NCI-H2196 (cell line): ENCODE data around the gene CATSPERZ.

ENCODE experiments used
- DNase-seq: peaks from one replicate; lab custom pipeline; 2025; ENCODE audit not compliant: unreplicated experiment; lab: John Stamatoyannopoulos, UW

Gene CATSPERZ

DNA sequence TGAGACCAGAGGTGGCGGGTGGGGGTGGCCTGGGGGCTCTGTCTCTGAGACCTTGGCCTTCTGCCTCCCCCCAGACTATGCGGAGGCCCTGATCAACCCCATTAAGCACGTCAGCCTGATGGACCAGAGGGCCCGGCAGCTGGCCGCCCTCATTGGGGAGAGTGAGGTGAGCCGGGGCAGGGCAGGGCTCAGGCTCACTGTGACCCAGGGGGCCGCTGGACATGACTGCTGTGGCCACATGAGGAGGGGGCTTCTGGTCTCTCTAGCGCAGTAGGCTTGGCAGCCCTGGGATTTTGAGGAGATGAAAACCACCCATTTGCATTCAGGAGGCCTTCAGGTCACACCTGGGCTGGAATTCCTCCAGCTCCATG is 36.2 kb upstream of the CATSPERZ start:
- no peak for DNase-seq

- DNase-seq = no peak
Observed at GRCh38 chr11:64264371-64264852, 35.7 kb upstream of the CATSPERZ start.

GRCh38 chr11:64265176-64266160 is 34.7 kb upstream of the CATSPERZ start:
- DNase-seq = no peak

GRCh38 chr11:64266339-64266738 is 33.8 kb upstream of the CATSPERZ start:
- no peak for DNase-seq

- DNase-seq = no peak
Observed at GRCh38 chr11:64267207-64267945, 32.8 kb upstream of the CATSPERZ start.

DNA sequence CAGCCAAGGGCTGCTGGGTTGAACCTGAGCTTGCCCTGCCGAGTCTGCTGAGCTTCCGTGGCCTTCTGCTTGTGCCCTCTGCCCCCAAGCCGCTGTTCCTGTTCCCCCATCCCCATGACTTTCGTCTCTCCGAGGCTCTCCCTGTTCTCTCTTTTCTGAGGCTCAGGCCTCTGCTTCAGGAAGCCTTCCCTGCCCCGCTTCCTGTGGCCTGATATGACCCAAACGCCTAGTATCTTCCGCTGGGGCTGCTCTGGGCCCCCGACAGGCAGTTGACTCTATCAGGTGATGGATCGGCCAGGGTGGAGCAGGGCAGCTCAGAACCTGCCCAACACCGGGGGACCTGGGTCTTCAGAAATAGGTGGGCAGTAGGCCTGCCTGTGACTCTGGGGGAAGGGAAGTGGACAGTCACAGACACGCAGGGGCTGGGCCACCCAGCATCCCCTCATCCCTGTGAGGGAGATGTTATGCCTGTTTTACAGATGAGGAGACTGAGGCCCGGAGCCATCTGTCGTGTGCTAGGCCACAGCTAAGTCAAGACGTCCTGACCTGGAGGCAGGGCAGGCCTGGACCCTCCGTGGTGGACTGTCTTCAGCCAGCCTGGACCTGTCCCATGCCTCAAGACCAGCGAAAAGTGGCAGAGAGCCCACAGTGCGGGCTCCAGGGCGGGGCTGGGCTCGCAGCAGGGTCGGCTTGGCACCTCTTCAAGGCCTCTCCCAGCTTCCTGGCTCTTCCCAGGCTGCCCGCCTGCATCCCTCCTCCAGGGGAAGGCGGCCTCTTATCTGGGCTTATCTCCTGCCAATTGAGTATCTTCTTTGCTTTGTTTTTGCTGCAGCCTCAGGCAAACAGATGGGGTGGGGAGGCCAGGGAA is 31.9 kb upstream of the CATSPERZ start:
- peak; percentile 53 for DNase-seq

DNA sequence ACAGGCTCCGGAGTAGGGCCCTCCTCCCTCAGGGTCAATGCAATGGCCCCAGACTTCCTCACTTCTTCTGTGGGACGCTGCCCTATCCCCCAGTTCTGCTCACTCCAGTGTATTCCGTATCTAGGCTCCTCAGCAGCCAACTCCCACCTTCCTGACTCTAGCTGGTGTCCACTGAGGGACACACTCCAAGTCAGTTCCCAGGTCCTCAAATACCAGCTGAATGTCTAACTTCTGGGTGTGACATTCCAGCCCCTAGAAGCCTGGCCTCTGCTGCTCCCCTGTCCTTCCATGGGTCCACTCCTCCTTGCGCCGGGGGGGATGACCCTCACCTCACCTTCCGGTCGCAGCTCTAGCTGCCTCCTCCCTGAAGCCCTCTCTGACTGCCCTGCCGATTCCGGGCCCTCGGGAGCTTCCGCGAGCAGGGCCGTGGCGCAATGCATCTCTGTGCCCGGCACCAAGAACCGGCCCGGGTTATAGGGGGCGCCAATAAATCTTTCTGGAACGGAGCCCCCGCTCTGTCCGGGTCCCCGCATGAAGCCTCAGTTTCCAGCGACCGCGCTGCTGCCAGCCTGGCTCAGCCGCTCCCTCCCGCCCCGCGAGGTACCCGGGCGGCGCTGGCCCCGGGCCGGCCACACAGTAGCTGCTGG is 31.1 kb upstream of the CATSPERZ start:
- peak; percentile 48 for DNase-seq

DNA sequence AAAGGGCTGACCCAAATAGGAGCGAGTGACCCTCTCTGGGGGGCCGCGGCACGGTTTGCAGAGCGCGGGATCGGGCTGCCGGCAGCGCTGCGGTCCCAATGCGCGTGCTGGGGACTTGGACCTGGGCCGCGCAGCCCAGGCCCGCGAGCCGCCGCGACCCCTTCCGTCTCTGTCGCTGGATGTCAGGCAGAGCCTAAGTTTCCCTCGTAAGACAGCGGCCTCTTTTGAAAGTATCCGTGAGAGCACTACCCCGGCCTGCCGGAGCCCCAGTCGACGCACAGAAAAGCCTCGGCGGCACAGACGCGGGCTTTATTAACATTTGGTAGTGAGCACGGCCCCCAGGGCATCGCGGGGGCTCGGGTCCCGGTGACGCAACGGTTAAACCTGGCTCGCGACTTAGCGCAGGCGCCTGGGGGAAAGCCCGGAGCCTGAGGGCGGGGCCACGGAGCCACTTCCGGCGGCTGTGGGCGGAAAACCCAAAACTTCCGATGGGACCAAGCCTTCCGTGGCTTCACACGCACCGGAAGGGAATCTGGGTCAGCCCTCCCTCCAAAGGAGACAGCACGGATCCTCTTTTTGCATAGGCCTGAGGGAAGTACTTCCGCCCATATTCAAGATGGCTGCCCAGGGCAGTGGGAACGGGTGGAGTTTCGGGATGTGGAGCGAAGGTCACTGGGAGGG is 30.5 kb upstream of the CATSPERZ start:
- DNase-seq = peak; percentile 99

GRCh38 chr11:64275031-64275800 is 24.9 kb upstream of the CATSPERZ start:
- DNase-seq = no peak

DNA sequence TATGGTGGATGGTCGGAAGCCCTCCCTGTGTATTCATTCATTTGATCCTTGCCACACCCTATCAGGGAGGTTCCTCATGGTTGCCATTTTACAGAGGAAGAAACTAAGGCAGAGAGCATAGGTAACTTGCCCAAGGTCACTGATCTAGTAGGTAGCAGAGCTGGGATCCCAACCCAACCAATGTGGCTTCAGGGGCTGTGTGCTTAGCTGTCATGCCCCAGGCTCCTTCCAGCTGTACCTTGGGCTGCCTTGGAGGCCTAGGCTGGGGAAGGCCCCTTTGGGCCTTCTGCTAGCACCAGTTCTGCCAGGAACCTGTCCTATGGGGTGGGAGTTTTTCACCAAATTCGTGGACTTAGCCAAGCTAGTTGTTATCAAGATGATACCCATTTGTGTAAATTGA is 24.3 kb upstream of the CATSPERZ start:
- no peak for DNase-seq

DNA sequence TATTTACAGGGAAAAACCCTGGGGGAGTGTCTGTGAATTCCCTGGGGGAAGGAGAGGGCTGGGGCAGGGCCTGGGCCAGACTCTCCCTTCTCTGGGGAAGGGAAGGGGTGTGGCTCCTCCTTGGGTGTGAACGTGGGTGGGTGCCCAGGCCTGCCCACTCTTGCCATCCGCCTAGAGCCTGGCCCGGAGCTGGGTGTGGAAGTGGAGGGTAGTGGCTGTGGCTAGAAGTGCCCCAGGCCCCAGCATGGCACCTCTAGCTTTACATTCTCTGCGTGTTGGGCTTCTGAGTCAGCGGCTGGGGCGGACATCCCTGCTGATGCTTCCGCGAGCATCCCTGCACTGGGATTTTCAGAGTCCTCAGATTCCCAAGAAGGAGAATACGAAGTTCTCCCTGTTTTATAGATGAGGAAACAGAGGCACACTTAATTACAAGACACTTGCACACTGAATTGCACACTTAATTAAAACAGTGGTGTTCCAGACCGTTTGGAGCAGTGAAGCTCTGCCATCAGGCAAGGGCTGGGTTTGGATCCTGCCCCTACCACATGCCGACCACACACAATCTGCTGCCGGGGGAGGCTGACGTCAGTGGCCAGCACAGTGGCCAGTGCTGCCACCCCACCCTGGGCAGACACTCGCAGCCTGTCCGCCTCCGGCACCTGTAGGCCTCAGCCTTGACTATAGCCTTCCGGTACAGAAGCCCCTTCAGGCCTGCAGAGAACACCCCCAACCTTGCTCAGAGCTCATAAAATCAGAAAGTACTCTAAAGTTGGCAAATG is 23.3 kb upstream of the CATSPERZ start:
- DNase-seq = no peak

- DNase-seq = no peak
Observed at GRCh38 chr11:64278576-64279190, 21.5 kb upstream of the CATSPERZ start.

GRCh38 chr11:64281957-64282770 is 18.0 kb upstream of the CATSPERZ start:
- no peak for DNase-seq

GRCh38 chr11:64283092-64283491 is 17.1 kb upstream of the CATSPERZ start:
- DNase-seq = no peak

GRCh38 chr11:64284048-64284961 is 15.9 kb upstream of the CATSPERZ start, which contains the start of gene BAD:
Gene BAD (minus strand): TSS chr11:64284665. CDS start chr11:64284368, 297 bp downstream.
- DNase-seq = peak; percentile 91
